Subcutaneous adipose tissue (tissue), 4 donors: ENCODE measurements around the gene DNAAF5. TPM values are rescaled to one million over a fixed set of nuclear protein-coding genes. Genes with fewer than 3 reads are reported as not detected.

Experiments
- CTCF ChIP-seq: fragments of 450-650 bp; IDR thresholded peaks from one replicate; pipeline ENCODE4 v1.5.1; 2016; ENCODE audit warnings: low read depth, mild to moderate bottlenecking, control low read depth, antibody characterized with exemption, moderate library complexity
- total RNA-seq, 4 donors: library from RNA; depleted of rRNA; stranded (reverse); fragments of >200 nt; gene quantifications; one replicate each; pipeline ENCODE4 v1.1.0, GENCODE V29; 2016

Gene DNAAF5
- total RNA-seq, 4 donors from 2014 or later, result 11.2 to 19.4 (median 12.8) TPM

- TF ChIP-seq CTCF, result no peak
Measured at GRCh38 chr7:761101-761500, 34.6 kb downstream of the DNAAF5 start.

- TF ChIP-seq CTCF, result no peak
Measured at GRCh38 chr7:761631-762030, 35.1 kb downstream of the DNAAF5 start.

GRCh38 chr7:762885-763284 lies 36.4 kb downstream of the DNAAF5 start:
- TF ChIP-seq CTCF, result no peak

GRCh38 chr7:763762-764161 lies 37.3 kb downstream of the DNAAF5 start:
- no peak for TF ChIP-seq CTCF

- TF ChIP-seq CTCF, result no peak
Measured at GRCh38 chr7:765383-765782, 38.9 kb downstream of the DNAAF5 start.

- no peak for TF ChIP-seq CTCF
Measured at GRCh38 chr7:767580-767940, 41.1 kb downstream of the DNAAF5 start.

GRCh38 chr7:767941-768731 lies 41.6 kb downstream of the DNAAF5 start:
- no peak for TF ChIP-seq CTCF
